Neutrophil (primary cell): ENCODE data around the gene CRYBB1.

ENCODE experiments used
- H3K27ac ChIP-seq: fragments of 200-600 bp; sonication (generic); 2 replicates; pipeline ENCODE4 v1.5.1; 2016; ENCODE audit warnings: mild to moderate bottlenecking, moderate library complexity
- H3K27me3 ChIP-seq: fragments of 200-600 bp; sonication (generic); 2 replicates; pipeline ENCODE4 v1.6.0; 2016; ENCODE audit warnings: mild to moderate bottlenecking
- H3K36me3 ChIP-seq: fragments of 200-600 bp; sonication (generic); 2 replicates; pipeline ENCODE4 v1.5.1; 2017
- H3K4me1 ChIP-seq, 2 experiments: fragments of 200-600 bp in 1 of 2; sonication (generic) in 1 of 2; 1 replicate in 1 of 2; 2 replicates in 1 of 2; pipeline versions ENCODE4 v1.5.1 to v1.6.1; 2013 to 2016; ENCODE audit warnings: low read depth in 1 of 2, low read length in 1 of 2, mild to moderate bottlenecking in 1 of 2, moderate library complexity in 1 of 2; ENCODE audit not compliant: control insufficient read depth in 1 of 2, insufficient read depth in 1 of 2
- H3K4me3 ChIP-seq, 2 experiments: fragments of 200-600 bp in 1 of 2; sonication (generic) in 1 of 2; 1 replicate in 1 of 2; 2 replicates in 1 of 2; pipeline ENCODE4 v1.5.1; 2013 to 2016; ENCODE audit warnings: low read depth in 1 of 2, low read length in 1 of 2, mild to moderate bottlenecking in 1 of 2, moderate library complexity in 1 of 2
- H3K9me3 ChIP-seq: fragments of 200-600 bp; sonication (generic); 2 replicates; pipeline ENCODE4 v1.5.1; 2016
- TF ChIP-seq, protein P1 (sequence below): fragments of 200-600 bp; sonication (generic); IDR thresholded peaks from 2 replicates; pipeline ENCODE4 v1.5.1; 2016; ENCODE audit warnings: antibody characterized with exemption

The CRYBB1 gene

DNA sequence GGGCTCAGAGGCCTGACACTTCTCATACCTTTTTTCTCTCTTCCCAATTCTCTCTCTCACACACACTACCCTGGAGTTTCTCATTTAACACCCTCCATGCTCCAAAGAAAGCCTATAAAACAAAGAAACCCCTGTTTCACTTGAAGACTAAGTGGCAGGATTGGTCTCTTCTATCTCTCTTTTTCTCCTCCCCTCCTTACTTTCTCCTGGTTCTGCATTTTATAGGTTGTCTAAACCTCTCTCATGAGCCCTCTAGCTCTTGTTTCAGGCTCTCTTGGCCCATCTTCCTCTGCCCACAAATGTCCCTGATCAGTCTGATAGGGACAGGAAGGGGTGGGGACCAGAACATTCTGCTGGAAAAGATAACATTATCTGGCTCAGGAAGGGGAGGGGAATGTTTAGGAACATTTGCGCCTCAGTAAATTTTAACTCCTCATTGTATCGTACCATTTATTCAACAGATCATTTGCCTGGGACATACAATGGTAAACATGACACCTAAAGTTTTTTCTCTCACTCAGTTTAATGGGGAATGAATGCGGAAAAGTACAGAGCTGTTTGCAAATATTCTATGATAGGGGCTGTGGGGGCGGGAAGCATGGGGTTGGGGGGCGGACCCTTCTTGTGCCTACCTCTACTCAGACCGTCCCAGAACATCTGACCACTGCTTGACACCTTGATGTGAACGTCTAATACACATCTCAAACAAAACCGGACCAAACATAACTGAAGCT, 14.8 kb upstream of the CRYBB1 start:
- no peak overlapping the region for H3K27ac ChIP-seq
- TF ChIP-seq, protein P1, sequence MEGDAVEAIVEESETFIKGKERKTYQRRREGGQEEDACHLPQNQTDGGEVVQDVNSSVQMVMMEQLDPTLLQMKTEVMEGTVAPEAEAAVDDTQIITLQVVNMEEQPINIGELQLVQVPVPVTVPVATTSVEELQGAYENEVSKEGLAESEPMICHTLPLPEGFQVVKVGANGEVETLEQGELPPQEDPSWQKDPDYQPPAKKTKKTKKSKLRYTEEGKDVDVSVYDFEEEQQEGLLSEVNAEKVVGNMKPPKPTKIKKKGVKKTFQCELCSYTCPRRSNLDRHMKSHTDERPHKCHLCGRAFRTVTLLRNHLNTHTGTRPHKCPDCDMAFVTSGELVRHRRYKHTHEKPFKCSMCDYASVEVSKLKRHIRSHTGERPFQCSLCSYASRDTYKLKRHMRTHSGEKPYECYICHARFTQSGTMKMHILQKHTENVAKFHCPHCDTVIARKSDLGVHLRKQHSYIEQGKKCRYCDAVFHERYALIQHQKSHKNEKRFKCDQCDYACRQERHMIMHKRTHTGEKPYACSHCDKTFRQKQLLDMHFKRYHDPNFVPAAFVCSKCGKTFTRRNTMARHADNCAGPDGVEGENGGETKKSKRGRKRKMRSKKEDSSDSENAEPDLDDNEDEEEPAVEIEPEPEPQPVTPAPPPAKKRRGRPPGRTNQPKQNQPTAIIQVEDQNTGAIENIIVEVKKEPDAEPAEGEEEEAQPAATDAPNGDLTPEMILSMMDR = no peak
- no peaks in the 10 kb centered on the region for H3K9me3 ChIP-seq
- H3K27me3 ChIP-seq = peaks cover 3% of the 10 kb centered on the region
- H3K36me3 ChIP-seq = no peaks in the 10 kb centered on the region
- no peaks in the 10 kb centered on the region for H3K4me1 ChIP-seq
- H3K4me3 ChIP-seq = no peak overlapping the region

DNA sequence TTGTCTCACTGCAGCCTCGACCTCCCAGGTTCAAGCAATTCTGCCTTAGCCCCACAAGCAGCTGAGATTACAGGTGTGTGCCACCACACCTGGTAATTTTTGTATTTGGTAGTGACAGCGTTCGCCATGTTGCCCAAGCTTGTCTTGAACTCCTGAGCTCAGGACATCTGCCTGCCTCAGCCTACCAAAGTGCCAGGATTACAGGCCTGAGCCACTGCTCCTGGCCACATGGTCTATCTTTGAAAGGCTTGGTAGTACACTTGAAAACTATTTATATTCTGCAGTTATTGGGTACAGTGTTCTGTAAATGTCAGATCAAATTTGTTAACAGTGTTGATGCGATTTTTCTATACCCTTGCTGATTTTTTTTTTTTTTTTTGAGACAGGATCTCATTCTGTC, 13.5 kb upstream of the CRYBB1 start:
- Histone ChIP-seq H3K9me3 (no peaks in the 10 kb centered on the region), H3K27ac (no peak overlapping the region), H3K4me1 (no peaks in the 10 kb centered on the region), H3K36me3 (no peaks in the 10 kb centered on the region), H3K4me3 (no peak overlapping the region), H3K27me3 (peaks cover 3% of the 10 kb centered on the region)
- TF ChIP-seq, protein P1 = no peak

DNA sequence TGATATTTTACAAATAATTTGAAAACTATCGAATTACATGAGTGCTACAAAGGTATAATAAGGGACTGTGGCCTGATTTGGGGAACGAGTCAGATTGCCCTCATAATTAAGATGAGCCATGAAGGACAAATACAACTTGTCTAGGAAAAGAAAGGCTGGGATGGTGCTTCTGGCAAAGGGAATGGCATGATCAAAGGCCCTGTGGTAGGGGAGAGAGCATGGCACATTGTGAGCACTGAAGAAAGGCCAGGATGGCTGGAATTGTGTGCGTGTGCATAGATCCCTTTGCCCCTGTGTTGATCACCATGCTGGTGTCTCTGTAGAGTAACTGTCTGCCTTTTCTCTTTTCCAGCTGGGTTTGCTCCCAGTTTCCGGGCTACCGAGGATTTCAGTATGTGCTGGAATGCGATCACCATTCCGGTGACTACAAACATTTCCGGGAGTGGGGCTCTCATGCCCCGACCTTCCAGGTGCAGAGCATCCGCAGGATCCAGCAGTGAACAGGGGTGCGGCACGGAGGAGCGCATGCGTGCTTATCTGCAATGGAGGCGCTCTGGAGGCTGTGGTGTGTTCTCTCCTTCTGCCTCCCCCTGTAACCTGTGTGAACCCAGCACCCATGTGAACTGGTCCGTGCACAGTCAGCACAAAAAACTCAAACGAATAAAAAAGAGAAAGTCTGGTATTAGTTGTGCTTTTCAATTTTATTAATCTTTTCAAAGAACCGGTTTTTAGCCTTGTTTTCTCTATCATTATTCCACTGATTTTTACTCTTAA, 12.3 kb upstream of the CRYBB1 start:
- H3K4me1 ChIP-seq = no peaks in the 10 kb centered on the region
- H3K9me3 ChIP-seq = no peaks in the 10 kb centered on the region
- H3K4me3 ChIP-seq = no peak overlapping the region
- H3K36me3 ChIP-seq = no peaks in the 10 kb centered on the region
- no peak overlapping the region for H3K27ac ChIP-seq
- TF ChIP-seq, protein P1 = no peak
- peaks cover 3% of the 10 kb centered on the region for H3K27me3 ChIP-seq

DNA sequence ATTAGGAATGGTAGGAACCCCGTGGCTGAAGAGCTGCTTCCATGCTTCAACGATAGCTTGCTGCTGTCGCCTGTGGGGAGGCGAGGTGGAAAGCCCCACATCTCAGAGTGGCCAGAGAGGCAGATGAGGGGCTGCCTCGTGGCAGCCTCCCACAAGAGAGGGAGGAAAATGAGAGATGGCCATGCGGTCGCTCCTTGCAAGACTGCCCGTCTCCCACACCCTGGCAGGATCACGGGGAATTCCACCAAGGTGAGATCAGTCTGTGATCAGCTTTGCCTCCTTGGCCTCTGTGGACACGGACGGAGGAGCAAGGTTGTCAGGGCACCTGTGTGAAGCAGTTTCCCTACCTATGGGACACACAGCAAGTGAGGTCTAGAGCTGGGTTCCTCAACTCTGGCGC, 7.0 kb upstream of the CRYBB1 start:
- TF ChIP-seq, protein P1 = no peak
- peaks cover 5 to 10% of the 10 kb centered on the region in 2 experiments for H3K4me1 ChIP-seq
- H3K4me3 ChIP-seq = no peak overlapping the region
- H3K27ac ChIP-seq = no peak overlapping the region
- no peaks in the 10 kb centered on the region for H3K9me3 ChIP-seq
- no peaks in the 10 kb centered on the region for H3K36me3 ChIP-seq
- no peaks in the 10 kb centered on the region for H3K27me3 ChIP-seq

DNA sequence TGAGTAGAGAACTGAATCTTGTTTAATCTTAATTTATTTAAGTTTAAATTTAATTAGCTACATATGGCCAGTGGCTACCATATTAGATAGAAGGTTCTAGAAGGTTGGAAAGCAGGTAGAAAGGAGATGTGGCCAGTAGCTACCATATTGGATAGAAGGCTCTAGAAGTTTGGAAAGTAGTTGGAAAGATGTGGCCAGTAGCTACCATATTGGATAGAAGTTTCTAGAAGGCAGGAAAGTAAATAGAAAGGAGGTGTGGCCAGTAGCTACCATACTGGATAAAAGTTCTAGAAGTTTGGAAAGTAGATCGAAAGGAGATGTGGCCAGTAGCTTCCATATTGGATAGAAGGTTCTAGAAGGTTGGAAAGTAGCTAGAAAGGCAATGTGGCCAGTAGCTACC, 6.2 kb upstream of the CRYBB1 start:
- H3K27me3 ChIP-seq = no peaks in the 10 kb centered on the region
- H3K9me3 ChIP-seq = no peaks in the 10 kb centered on the region
- H3K4me3 ChIP-seq = no peak overlapping the region
- H3K27ac ChIP-seq = no peak overlapping the region
- H3K36me3 ChIP-seq = no peaks in the 10 kb centered on the region
- peaks cover 10 to 16% of the 10 kb centered on the region in 2 experiments for H3K4me1 ChIP-seq
- TF ChIP-seq, protein P1 = no peak
